ENCODE results near the gene NDFIP1.

DNA sequence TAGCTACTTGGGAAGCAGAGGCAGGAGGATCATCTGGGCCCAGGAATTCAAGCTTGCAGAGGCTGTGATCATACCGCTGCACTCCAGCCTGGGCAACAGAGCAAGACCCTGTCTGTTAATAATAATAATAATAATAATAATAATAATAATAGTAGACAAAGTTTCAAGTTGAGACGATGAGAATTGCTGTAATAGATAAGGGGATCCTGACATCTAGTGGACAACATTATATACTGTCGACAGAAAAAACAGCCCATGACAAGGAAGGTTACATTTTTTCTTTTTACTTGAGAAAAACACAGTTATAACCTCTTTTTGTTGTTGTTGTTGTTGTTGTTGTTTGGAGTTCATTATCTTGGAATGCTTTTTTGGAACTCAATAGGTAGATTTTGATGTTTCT is 35.3 kb downstream of the NDFIP1 start:
- TF ChIP-seq POLR2A (IDR thresholded peaks at IDR 0.05; ENCODE audit: low read length) (no peak), GATA1 (IDR thresholded peaks at IDR 0.05; ENCODE audit: low read depth, low read length) (no peak)
